GM03348 (cell line): ENCODE measurements around the gene CAMSAP2.

ENCODE experiments used
- DNase-seq: peaks from one replicate; pipeline ENCODE4 v3.0.0; 2012; ENCODE audit warnings: low spot score

CAMSAP2 gene

DNA sequence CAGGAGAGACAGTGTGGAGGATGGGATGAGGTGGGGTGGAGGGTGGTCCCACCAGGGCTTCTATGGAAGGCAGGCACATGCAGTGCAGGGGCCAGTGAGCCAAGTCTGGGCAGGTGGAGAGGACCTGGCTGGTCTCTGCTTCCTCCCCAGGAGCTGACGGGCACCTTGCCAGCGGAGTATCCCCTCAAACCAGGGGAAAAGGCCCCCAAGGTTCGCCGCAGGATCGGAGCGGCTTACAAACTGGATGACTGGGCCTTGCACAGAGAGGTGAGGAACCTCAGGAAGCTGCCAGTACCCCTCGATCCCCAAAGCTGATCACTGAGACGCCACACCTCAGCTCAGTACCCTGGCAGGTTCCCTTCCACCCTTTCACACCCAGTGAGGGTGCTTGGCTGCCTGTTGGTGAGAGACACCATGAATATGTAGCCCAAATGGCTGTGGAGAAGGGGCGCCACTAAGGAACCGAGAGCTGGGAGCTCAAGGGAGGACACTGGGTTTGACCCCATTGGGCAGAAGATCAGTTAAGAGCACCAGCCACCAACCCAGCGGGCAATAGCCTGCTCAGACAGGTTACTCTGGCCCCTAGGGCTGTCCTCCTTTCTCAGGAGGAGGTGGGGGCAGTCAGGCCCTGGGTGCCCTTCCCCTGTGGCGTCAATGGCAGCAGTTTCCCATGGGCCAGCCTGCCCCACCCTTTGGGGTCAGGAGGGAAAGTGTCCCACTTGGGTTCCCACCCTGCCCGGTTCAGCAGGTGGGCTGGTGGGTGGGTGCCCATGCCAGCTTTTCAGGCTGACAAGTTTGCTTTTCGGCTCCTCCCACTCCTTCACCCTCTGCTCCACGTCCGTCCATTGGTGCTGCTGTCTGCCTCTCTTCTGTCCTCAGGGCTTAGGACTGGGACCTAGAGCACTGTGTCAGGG, 161.5 kb downstream of the CAMSAP2 start:
- no peak for DNase-seq

DNA sequence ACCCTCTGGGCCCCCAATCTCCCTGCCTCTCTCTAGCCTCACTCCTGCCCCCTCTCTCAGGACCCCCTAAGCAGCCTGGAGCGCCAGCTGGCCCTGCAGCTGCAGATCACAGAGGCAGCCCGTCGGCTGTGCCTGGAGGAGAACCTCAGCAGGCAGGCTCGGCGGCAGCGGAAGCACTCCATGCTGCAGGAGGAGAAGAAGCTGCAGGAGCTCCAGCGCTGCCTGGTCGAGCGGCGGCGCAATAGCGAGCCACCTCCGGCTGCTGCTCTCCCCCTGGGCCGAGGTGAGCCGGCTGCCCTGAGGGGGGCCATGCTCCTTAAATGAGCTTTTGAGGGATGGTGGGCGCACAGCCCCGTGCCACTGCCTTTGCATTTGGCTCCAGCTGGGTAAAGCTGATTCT, 162.2 kb downstream of the CAMSAP2 start:
- DNase-seq, result no peak

DNA sequence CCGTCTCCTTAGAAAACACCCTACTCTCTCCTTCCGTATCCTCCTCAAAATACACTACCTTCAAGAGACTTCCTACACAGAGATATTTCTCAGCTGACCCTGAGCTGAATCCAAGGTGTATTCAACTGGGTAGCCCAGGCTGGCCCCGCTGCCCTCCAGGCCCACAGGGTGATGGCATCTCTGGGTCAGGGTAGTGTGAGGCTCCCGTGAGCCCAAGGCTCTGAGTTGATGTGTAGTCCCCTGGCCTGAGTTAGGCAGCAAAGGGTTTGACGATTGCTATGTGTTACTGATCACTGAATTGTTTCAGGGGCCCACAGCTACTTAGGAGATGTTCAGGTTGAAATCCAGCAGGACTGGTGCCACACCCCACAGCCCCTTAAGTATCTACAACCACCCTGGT, 162.7 kb downstream of the CAMSAP2 start:
- no peak for DNase-seq

DNA sequence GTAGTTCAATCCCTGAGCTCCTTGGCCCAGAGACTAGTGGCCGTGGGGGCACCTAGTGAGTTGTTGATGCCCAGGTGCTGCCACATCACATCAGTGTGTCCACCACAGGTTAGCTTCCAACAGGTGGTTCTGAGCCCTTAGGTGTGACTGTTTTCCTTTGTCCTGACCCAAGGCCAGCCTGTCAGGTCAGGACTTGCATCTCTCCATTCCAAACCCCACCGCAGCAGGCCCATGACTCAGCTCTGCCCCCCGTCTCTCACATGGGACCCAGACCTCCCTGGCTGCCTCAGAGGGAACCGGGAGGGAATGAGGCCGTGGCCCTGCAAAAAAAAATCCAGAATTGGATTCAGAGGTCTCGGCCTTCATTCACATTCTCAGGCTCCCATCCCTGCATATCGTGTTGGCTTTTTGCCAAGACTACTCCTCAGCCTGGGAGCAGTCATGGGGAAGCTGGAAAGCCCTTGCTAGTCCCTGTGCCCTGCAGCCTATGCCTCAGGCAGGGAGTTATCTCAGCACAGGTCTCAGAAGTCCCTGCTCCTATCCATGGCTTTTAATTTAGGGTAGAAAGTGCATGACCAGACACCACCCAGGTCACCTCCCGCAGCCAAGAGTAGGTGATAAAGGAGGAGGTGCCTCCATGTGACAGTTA, 163.2 kb downstream of the CAMSAP2 start:
- DNase-seq, result no peak

DNA sequence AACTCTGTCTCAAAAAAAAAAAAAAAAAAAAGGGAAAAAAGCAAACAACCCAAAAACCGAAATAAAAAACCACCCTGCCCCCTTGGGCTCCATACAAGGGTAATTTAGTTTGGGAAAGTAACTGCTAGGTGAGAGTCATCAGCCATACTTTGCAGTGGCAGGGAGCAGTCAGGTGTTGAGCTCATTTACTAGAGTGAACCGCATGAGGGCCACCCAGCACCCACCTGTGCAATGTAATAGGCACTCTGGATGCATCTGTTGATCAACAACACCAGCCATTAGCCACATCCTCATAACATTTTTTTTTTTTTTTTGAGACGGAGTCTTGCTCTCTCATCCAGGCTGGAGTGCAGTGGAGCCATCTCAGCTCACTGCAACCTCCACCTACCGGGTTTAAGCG, 165.1 kb downstream of the CAMSAP2 start:
- no peak for DNase-seq

DNA sequence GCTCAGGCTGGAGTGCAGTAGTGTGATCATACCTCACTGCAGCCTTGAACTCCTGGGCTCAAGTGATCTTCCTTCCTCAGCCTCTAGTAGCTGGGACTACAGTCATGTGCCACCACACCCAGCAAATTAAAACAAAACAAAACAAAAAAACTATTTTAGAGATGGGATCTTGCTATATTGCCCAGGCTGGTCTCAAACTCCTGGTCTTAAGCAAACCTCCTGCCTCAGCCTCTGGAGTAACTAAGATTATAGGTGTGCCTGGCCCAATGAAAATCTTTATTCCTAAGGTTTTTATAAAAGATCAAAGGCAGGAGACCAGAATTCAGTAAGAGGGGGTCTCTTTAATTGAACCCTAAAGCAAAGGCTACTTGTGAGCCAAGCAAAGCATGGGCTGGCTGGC, 166.1 kb downstream of the CAMSAP2 start:
- DNase-seq, result no peak

DNA sequence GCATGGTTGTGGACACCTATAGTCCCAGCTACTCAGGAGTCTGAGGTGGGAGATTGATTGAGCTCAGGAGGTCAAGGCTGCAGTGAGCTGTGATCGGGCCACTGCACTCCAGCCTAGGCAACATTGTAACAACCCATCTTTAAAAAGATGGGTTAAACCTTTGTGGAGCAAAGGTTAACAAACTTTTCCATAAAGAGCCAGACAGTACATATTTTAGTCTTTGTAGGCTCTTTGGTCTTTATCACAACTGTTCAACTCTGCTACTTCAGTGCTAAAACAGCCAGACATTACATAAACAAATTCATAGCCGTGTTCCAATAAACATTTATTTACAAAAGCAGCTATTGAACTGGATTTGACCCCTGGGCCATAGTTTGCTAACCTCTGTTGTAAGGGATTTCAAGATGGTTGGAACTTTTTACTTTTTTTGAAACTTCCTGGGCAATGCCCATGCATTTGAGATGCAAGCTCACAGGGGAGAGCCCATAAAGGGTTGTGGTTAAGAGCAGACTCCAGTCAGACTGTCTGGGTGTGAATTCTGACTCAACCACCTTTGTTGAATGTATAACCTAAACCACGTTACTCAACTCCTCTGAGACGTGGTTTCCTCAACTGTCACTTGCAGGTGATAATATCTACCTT, 166.8 kb downstream of the CAMSAP2 start:
- DNase-seq, result no peak

DNA sequence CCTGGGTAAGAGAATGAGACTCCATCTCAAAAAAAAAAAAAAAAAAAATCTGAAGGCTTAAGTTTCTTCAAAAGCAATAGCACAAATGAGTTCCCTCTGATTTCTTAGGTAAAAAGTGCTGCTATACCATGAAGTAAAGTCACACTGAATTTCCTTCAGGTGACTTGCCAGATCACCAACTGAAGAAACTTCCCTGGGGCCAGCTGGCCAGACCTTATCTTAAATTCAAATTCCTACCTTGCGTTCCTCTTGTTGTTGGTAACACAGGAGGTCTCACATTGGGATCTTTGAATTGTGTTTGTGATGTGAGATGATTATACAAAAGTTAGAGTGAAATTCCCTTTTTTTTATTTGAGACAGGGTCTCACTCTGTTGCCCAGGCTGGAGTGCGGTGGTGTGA, 167.8 kb downstream of the CAMSAP2 start:
- DNase-seq, result no peak

DNA sequence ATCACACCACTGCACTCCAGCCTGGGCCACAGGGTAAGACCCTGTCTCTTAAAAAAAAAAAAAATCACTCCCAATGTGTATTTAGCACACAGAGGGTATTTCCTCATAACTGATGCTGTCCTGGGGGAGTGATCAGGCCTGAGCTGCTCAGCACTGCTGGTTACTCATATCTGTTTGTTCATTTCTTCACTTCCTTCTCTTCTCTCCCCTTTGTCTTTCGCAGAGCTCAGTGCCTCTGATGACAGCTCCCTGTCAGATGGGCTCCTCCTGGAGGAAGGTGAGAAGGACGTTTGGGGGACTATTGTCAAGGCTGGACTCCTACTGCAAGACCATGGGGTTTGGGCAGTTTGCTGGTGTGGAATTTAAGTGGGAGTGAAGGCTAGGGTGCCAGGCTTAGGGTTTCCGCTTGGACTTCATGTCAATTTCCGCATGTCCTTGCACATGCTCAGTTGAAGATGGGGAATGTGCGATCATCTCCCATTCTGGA, 169.0 kb downstream of the CAMSAP2 start:
- no peak for DNase-seq

DNA sequence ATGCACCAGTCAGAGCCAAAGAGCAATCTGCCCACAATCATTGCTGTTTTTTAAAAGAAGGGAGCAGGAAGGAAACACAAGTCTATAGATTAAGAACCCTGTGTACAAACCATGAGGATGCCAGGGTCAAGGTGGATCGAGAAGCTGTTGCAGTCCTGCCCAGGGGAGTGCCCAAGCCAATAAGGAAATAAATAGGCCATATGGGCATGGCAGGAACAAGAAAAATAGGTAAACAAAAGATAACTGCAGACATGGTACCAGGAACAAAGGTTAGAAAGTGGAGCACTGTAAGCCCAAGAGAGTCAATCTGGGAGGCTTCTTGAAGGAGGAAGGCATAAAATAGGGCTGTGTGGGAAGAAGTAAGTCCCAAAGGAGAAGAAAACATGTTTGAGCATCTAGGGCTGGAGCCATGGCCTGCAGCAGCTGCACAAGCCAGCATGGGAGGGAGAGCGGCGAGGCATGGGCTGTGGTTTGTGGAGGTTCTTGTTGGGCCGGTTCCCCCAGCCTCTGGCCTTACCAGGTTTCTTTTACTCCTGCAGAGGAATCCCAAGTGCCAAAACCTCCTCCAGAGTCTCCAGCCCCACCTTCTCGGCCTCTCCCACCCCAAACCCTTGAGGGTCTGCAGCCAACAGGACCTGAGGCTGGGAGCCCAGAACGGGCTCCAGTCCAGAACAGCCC, 169.6 kb downstream of the CAMSAP2 start:
- DNase-seq, result no peak

DNA sequence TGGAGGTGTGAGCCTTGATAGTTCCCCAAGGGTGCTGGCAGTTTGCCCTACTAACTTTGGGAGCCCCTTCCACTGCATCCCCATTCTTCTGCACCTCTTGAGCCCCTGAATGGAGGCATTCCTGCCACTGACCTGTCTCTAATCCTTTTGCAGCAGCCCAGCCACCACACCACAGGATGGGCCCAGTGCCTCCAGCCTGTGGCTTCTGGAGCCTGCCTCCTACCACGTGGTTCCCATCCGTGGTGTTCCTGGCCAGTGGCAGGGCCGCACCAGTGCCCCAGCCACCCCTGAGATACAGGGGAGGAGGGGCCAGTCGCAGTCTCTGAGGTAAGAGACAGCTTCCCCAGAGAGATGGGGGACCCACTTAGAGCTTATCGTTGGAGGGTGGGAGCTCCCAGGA, 170.4 kb downstream of the CAMSAP2 start:
- DNase-seq, result no peak

DNA sequence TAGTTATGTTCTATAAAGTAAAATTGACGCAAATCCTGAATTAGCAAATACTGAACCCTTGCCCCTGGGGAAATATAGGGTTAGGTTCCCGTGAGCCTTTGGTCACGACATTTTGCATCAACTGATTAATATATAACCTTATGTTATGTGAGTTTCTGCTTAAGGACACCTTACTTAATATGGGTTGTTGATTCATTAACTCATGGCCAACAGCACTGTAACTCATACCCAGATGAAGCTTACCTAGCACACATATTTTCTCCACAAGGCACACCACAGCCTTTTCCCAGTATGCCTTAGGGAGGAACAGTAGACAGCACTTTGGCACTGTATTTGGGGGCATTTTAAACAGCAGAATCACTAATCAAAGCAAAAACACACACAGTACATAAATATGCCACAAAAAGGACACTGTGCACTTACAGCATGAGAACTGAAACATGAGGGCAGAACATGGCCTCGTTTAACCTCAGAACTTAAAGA, 171.1 kb downstream of the CAMSAP2 start:
- no peak for DNase-seq
